Epithelial cell of proximal tubule (primary cell): Measurements from ENCODE around the gene SLC8A1. TPM values are rescaled to one million over a fixed set of nuclear protein-coding genes. Genes with fewer than 3 reads are reported as not detected.

Experiments used
- DNase-seq: peaks from one replicate; pipeline ENCODE4 v3.0.0-alpha.2; 2011; ENCODE audit warnings: low read depth
- H3K4me3 ChIP-seq: 2 replicates; pipeline ENCODE4 v1.5.1; 2011; ENCODE audit warnings: low read depth, mild to moderate bottlenecking, low read length
- total RNA-seq: library from RNA; depleted of rRNA; stranded (reverse); fragments of >200 nt; gene quantifications from 2 replicates; pipeline ENCODE4 v1.2.3, GENCODE V29; 2015
- TF ChIP-seq, protein P1 (sequence below): conservative IDR thresholded peaks from 2 replicates; pipeline ENCODE4 v1.5.1; 2012; ENCODE audit warnings: low read depth, mild to moderate bottlenecking, low read length

SLC8A1 gene
- total RNA-seq, 1 donor from 2014 or later: 4.8 TPM

DNA sequence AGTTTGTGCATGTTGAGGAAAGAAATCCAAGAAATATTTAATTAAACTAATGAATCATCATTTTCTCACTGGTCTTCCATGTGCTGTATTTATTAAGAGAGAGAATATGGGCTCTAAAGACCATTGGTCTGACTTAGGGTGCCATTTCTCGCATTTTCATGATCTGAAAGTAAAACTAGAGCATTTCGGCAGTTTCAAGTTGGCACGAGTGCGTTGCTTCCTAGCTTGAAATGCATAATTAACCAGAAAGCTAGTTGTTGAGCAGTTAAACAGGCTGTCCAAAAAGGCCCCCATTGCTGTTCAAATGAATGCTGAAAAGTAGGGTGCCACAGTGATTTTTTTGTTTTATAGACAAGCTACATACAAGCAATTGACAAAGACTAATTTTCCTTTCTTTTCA lies 47.4 kb downstream of the SLC8A1 start:
- TF ChIP-seq, protein P1, sequence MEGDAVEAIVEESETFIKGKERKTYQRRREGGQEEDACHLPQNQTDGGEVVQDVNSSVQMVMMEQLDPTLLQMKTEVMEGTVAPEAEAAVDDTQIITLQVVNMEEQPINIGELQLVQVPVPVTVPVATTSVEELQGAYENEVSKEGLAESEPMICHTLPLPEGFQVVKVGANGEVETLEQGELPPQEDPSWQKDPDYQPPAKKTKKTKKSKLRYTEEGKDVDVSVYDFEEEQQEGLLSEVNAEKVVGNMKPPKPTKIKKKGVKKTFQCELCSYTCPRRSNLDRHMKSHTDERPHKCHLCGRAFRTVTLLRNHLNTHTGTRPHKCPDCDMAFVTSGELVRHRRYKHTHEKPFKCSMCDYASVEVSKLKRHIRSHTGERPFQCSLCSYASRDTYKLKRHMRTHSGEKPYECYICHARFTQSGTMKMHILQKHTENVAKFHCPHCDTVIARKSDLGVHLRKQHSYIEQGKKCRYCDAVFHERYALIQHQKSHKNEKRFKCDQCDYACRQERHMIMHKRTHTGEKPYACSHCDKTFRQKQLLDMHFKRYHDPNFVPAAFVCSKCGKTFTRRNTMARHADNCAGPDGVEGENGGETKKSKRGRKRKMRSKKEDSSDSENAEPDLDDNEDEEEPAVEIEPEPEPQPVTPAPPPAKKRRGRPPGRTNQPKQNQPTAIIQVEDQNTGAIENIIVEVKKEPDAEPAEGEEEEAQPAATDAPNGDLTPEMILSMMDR: no peak
- no peak for DNase-seq

DNA sequence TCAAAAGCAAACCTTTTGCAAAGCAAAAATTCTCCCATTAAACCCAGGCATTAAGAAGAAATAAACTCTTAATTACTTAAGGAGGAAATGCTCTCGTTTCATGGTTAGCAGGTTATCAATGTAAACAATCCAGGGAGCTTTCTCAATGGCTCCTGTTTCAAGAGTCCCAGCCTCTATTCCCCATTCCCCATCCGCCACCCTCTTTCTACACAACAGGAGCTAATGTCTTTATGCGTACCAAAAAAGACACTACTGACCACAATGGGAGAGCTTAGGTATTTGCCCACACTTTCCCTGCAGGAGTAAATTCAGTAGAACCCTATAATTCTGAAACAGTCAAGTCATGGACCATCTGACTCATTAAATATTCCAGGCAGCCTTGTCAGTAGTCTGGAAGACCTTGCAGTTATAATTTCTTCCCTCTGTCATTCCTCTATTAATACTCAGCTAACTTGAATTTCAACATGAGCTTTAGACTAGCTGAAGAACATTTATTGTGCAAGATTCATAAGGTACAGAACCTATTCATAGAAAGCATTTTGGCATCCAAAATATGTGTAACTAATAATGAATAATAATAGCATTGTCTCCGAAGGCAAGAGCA lies 48.6 kb downstream of the SLC8A1 start:
- DNase-seq: peak; percentile 39
- TF ChIP-seq, protein P1: no peak
- no peak overlapping the region for H3K4me3 ChIP-seq

More for the DNA sequence above, 47.4 kb downstream of the SLC8A1 start:
- no peak overlapping the region for H3K4me3 ChIP-seq

DNA sequence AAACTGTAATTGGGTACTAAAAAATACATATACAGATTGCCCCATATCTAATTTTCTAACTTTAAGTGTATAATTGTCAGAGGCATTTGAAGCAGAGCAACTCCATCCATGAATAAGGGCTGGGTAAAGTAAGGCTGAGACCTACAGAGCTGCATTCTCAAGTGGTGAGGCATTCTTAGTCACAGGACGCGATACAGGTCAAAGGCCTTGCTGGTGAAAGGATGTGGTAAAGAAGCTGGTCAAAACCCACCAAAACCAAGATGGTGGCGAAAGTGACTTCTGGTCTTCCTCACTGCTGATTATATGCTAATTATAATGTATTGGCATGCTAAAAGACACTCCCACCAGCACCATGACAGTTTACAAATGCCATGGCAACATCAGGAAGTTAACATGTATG lies 50.0 kb downstream of the SLC8A1 start:
- TF ChIP-seq, protein P1: no peak
- H3K4me3 ChIP-seq: no peak overlapping the region
- DNase-seq: peak; percentile 86

DNA sequence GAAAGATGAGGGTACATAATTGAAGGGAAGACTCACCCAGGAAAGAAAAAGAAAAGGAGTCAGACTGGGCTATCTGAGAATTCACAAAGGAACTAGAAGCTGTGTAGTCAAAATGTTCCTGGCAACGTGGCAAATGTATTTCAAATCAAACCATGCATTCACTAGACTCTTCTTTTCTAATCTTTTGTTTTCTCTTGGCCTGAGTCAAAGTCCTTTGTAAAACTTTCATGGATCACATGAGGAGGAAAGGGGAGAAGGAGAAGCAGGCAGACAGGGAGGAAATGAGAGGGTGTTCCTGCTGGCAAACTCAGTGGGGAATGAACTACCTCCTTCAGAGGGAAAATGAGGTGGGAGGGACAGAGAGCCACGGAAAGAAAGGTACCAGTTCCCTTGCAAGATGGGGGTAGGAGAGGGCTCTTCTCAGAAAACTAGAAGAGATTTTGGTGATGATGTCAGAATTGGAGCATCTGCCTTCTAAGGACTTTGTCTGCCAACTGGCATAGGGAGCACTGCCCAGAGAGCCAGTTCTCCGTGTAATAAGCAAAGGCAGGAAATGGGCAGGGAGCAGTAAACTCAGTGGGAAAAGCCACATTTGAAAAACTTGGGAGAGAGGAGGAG lies 51.4 kb downstream of the SLC8A1 start:
- H3K4me3 ChIP-seq: no peak overlapping the region
- DNase-seq: no peak
- TF ChIP-seq, protein P1: no peak

DNA sequence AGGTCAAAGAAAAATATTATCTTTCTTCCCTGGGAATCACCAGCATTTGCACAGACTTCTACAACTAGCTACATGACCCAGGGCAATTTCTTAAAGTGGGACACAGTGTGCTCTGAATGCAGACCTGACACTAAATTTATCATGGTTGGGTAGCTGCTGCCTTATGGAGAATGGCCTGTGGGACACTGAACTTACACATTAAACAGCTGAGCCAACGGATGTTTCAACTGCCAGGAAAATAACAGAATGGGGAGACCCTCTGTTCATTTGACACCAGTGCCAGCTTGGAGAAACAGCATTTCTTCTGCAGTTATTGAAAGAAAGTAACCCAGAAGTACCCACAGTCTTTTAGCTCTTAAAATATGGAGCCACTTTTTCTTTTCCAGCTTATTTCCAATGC lies 54.1 kb downstream of the SLC8A1 start:
- no peak overlapping the region for H3K4me3 ChIP-seq
- no peak for DNase-seq
- TF ChIP-seq, protein P1: no peak

DNA sequence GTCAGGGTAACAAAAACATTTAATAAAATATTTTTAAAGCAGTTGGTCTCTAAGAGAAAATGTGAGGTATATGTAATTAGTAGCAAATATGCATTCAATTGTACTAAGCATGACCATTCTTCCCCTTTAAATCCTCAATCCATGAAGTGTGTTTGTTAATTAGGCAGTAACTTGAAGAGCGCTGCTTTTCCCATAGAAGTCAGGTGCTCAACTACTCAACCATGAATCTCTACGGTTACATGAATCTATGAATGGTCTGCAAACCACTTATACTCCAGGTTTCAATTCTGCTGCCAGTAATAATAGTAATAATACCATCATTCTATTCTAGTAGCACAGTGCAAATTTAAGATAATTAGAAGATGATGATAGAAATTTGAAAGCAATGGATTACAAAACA lies 55.8 kb downstream of the SLC8A1 start:
- no peak overlapping the region for H3K4me3 ChIP-seq
- DNase-seq: no peak
- TF ChIP-seq, protein P1: no peak
